GM18907 (cell line): ENCODE measurements around the gene SLC5A11.
"Not testable (repeated sequence)": the region's sequence is repeated elsewhere in the genome, so short reads cannot be mapped to it uniquely, and the experiment has no call there.

Source experiments
- ATAC-seq: cut with Tn5 transposase; IDR thresholded peaks from one replicate; pipeline ENCODE4 v1.9.1; 2021; ENCODE audit warnings: mild to moderate bottlenecking, moderate library complexity; ENCODE audit not compliant: unreplicated experiment

The SLC5A11 gene

GRCh38 chr16:24834459-24835335 is 11.1 kb upstream of the SLC5A11 start:
- ATAC-seq: no peak

DNA sequence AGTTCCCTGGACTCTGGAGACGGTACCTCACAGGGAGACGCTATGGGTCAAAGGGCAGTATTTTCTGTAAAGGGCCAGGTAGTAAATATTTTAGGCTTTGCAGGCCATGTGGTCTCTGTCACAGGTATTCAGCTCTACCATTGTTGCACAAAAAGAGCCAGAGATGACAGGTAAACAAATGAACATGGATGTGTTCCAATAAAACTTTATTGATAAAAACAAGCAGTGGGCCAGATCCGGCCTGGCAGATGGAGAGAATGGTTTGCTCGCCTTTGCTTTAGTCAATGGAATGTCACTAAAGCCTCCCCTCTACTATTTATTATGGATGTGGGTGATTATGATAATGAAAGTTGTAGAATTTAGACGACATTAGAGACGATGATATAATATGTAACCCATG is 8.9 kb upstream of the SLC5A11 start:
- ATAC-seq: no peak

- no peak for ATAC-seq
These were observed 7.8 kb upstream of the SLC5A11 start for GRCh38 chr16:24837969-24838368.

GRCh38 chr16:24838554-24839266 is 7.1 kb upstream of the SLC5A11 start:
- no peak for ATAC-seq

GRCh38 chr16:24839347-24839972 is 6.3 kb upstream of the SLC5A11 start:
- no peak for ATAC-seq

- ATAC-seq: no peak
These were observed 4.5 kb upstream of the SLC5A11 start for GRCh38 chr16:24841291-24841690.

- no peak for ATAC-seq
These were observed 1.4 kb upstream of the SLC5A11 start for GRCh38 chr16:24844101-24845030.

GRCh38 chr16:24845031-24845365 is 765 bp upstream of the SLC5A11 start:
- not testable (repeated sequence) for ATAC-seq

GRCh38 chr16:24846548-24847357 is 990 bp downstream of the SLC5A11 start:
- ATAC-seq: no peak

- ATAC-seq: no peak
These were observed 1.5 kb downstream of the SLC5A11 start for GRCh38 chr16:24847358-24847664.

GRCh38 chr16:24848065-24848464 is 2.3 kb downstream of the SLC5A11 start:
- no peak for ATAC-seq

GRCh38 chr16:24849641-24850040 is 3.9 kb downstream of the SLC5A11 start:
- no peak for ATAC-seq

DNA sequence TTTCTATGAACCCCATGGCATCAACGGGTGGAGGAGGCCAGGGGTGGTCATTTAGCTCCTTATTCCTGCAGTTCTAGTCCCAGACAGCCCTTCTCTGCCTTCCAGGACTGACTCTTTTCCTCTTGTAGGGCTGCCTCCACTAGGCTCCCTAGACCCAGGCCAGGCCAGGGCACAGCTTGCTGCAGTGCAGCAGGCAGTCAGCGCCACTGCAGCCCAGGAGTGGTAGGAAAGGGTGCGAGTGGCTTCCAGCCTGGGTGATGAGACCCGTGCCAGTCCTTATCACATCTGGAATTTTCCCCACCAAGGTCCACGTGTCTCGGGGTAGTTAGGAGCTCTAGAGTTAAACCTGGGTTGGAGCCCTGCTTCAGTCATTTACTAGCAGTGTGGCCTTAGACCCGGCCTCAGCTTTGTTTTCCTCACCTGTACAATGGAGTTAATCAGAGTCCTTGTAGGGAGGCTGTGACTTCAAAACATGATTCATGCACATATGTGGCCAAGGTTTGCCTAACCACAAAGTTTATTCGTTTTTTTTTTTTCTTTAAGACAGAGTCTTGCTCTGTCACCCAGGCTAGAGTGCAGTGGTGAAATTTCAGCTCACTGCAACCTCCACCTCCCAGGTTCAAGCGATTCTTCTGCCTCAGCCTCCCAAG is 4.7 kb downstream of the SLC5A11 start:
- no peak for ATAC-seq

DNA sequence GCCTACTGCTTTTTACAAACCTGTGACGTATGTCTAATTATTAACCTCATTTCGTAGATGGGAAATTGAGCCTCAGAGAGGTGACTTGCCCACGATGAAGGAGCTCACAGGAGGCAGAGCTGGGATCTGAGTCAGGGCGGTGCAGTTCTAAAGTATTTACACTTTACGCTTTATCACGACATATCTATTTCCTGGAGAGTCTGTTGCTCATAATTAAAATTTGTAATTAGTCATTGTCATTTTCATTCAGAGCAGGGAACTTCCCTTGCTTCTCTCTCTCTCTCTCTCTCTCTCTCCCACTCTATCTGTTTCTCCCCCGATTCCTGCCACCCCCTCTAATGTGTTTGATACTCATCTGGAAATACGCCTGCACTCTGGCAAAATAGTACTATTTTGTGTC is 5.9 kb downstream of the SLC5A11 start:
- ATAC-seq: no peak

- ATAC-seq: no peak
These were observed 6.5 kb downstream of the SLC5A11 start for GRCh38 chr16:24852281-24852721.

DNA sequence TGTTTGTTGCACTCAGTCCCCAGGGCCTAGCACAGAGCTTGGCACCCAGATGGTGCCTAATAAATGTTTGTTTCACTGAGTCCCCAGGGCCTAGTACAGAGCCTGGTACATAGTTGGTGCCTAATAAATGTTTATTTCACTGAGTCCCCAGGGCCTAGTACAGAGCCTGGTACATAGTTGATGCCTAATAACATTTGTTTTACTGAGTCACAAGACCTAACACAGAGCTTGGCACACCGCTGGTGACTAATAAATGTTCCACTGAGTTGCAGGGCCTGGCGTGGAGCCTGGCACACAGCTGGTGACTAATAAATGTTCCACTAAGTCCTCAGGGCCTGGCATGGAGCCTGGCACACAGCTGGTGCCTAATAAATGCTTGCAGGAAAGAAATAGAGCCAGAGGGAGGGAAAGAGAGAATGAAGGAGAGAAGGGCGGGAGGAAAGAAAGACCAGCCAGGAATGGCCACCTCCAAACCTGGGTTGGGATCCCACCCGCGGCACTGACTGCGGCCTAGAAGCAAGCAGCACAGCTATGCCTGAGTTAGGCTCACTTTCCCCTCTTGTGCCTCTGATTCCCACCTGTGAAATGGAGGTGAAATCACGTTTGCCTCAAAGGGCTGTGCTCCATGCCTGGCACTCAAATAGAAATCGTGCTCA is 7.5 kb downstream of the SLC5A11 start:
- ATAC-seq: no peak

- ATAC-seq: no peak
These were observed 8.1 kb downstream of the SLC5A11 start for GRCh38 chr16:24853830-24854229.

GRCh38 chr16:24854607-24855171 is 8.9 kb downstream of the SLC5A11 start:
- no peak for ATAC-seq

DNA sequence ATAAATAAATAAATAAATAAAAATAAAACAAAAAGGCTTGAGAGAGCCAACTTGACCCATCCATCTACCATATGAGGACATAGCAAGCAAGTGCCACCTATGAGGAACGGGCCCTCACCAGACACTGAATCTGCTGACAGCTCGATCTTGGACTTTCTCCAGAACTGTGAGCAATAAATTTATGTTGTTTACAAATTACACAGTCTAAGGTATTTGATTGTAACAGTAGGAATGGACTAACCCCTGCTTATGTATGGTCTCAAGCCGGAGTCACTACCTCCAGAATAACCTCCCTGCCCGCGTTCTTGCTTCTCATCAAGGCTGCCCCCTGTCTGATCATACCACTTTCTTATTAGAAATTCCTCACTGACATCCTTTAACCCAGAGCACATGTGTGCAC is 9.9 kb downstream of the SLC5A11 start:
- no peak for ATAC-seq
